Measurements from ENCODE around the gene DDOST.

DNA sequence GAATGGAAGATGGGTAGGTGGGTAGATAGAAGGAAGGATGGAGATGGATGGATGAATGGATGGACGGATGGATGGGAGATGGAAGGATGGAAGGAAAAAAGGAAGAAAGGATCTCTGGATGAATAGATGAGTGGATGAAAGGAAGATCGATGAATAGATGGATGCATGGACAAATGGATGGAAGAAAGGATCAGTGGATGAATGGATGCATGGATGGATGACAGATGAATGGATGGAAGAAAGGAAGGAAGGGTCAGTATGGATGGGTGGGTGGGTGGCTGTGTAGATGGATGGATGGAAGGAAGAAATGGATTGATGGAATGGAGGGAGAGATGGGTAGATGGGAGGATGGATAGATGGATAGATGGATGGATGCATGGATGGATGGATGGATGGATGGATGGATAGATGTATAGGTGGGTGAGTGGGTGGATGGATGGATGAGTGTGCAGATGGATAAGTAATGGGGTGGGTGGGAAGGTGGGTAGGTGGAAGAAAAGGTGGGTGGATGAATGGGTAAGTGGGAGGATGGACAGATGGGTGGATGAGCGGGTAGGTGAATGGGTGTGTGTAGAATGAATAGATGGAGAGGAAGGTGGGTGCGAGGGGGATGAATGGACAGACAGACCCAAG is 42.1 kb upstream of the DDOST start:
- no peak for TF ChIP-seq EP300 (IDR thresholded peaks at IDR 0.05)
- TF ChIP-seq, protein P1, sequence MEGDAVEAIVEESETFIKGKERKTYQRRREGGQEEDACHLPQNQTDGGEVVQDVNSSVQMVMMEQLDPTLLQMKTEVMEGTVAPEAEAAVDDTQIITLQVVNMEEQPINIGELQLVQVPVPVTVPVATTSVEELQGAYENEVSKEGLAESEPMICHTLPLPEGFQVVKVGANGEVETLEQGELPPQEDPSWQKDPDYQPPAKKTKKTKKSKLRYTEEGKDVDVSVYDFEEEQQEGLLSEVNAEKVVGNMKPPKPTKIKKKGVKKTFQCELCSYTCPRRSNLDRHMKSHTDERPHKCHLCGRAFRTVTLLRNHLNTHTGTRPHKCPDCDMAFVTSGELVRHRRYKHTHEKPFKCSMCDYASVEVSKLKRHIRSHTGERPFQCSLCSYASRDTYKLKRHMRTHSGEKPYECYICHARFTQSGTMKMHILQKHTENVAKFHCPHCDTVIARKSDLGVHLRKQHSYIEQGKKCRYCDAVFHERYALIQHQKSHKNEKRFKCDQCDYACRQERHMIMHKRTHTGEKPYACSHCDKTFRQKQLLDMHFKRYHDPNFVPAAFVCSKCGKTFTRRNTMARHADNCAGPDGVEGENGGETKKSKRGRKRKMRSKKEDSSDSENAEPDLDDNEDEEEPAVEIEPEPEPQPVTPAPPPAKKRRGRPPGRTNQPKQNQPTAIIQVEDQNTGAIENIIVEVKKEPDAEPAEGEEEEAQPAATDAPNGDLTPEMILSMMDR (IDR thresholded peaks at IDR 0.05), result no peak
- no peak for TF ChIP-seq POLR2A (IDR thresholded peaks at IDR 0.05; ENCODE audit: low read depth)
